GM12875 (cell line): Measurements from ENCODE around the gene PHRF1.

Experiments
- H3K4me3 ChIP-seq: one replicate; pipeline ENCODE4 v1.5.1; 2011; ENCODE audit warnings: low read depth, low read length, control low read depth
- CTCF ChIP-seq: IDR thresholded peaks from 2 replicates; pipeline ENCODE4 v1.5.1; 2011; ENCODE audit warnings: low read depth, mild to moderate bottlenecking, control low read depth, inconsistent platforms, low read length, moderate library complexity, borderline replicate concordance; ENCODE audit not compliant: insufficient read depth

PHRF1 gene

GRCh38 chr11:595400-595799, 19.1 kb downstream of the PHRF1 start:
- H3K4me3 ChIP-seq = no peak overlapping the region
- TF ChIP-seq CTCF = no peak

- no peak for TF ChIP-seq CTCF
- H3K4me3 ChIP-seq = no peak overlapping the region
These were observed 20.1 kb downstream of the PHRF1 start for GRCh38 chr11:596374-596773.

GRCh38 chr11:597166-597725, 21.0 kb downstream of the PHRF1 start:
- peak; percentile 36; the same call in 1 of the 2 replicates for TF ChIP-seq CTCF
- H3K4me3 ChIP-seq = no peak overlapping the region

GRCh38 chr11:598005-598680, 21.9 kb downstream of the PHRF1 start:
- H3K4me3 ChIP-seq = no peak overlapping the region
- no peak for TF ChIP-seq CTCF

GRCh38 chr11:601573-602245, 25.4 kb downstream of the PHRF1 start:
- TF ChIP-seq CTCF = no peak
- H3K4me3 ChIP-seq = no peak overlapping the region

- TF ChIP-seq CTCF = no peak
These were observed 26.9 kb downstream of the PHRF1 start for GRCh38 chr11:603154-603553.

More at GRCh38 chr11:603154-603553, 26.9 kb downstream of the PHRF1 start:
- H3K4me3 ChIP-seq = no peak overlapping the region
